HepG2 (cell line): ENCODE measurements around the gene STAG3. TPM values are rescaled to one million over a fixed set of nuclear protein-coding genes. Genes with fewer than 3 reads are reported as not detected.
A peak's percentile ranks its signal among the peaks of the same experiment; 100 is the strongest.

ENCODE experiments used
- AGO2 ChIP-seq: fragments of 200-400 bp; formaldehyde crosslinking; optimal IDR thresholded peaks from 2 replicates; pipeline ENCODE3; 2017; ENCODE audit warnings: mild to moderate bottlenecking, low read depth, low read length, moderate library complexity
- AHR ChIP-seq: IDR thresholded peaks from 2 replicates; pipeline ENCODE4 v1.6.1; 2018; ENCODE audit warnings: missing genetic modification reagents, missing compliant biosample characterization
- BCL6 ChIP-seq: IDR thresholded peaks from 2 replicates; pipeline ENCODE4 v1.6.1; 2016; ENCODE audit warnings: missing genetic modification reagents, missing compliant biosample characterization
- GTF3A ChIP-seq: sonication (generic); formaldehyde crosslinking; conservative IDR thresholded peaks from 2 replicates; pipeline ENCODE4 v1.4.0; 2020; ENCODE audit warnings: mild to moderate bottlenecking, missing genetic modification reagents
- GZF1 ChIP-seq: sonication (generic); formaldehyde crosslinking; IDR thresholded peaks from 2 replicates; pipeline ENCODE4 v1.5.1; 2020; ENCODE audit warnings: mild to moderate bottlenecking, missing genetic modification reagents
- HOXA3 ChIP-seq: sonication (generic); formaldehyde crosslinking; IDR thresholded peaks from 2 replicates; pipeline ENCODE4 v1.5.0; 2020; ENCODE audit warnings: missing genetic modification reagents
- NONO ChIP-seq, 2 experiments: fragments of 450-650 bp in 1 of 2; sonication (generic) in 1 of 2; formaldehyde crosslinking in 1 of 2; IDR thresholded peaks in 1 of 2; conservative IDR thresholded peaks in 1 of 2; 2 replicates each; pipeline versions ENCODE4 v1.6.1 to v1.8.0; 2017 to 2022; ENCODE audit warnings: mild to moderate bottlenecking in 1 of 2, missing genetic modification reagents in 1 of 2, moderate library complexity in 1 of 2
- PHF5A ChIP-seq: IDR thresholded peaks from one replicate; pipeline ENCODE4 v1.6.1; 2018; ENCODE audit warnings: low read depth, missing genetic modification reagents; ENCODE audit not compliant: unreplicated experiment
- POLR2AphosphoS5 ChIP-seq: IDR thresholded peaks from 2 replicates; pipeline ENCODE4 v1.6.1; 2012; ENCODE audit warnings: low read depth, low read length
- TAF15 ChIP-seq: fragments of 200-400 bp; formaldehyde crosslinking; IDR thresholded peaks from one replicate; pipeline ENCODE4 v1.6.1; 2018; ENCODE audit warnings: mild to moderate bottlenecking, low read depth, low read length; ENCODE audit not compliant: poor library complexity, severe bottlenecking
- TEAD3 ChIP-seq: optimal IDR thresholded peaks from 2 replicates; pipeline ENCODE3; 2016; ENCODE audit warnings: borderline replicate concordance
- YY1 ChIP-seq: IDR thresholded peaks from 2 replicates; pipeline ENCODE4 v1.6.1; 2011; ENCODE audit warnings: low read length, low read depth, moderate library complexity, mild to moderate bottlenecking; ENCODE audit not compliant: insufficient read depth, insufficient replicate concordance
- ZBTB44 ChIP-seq: sonication (generic); formaldehyde crosslinking; IDR thresholded peaks from 2 replicates; pipeline ENCODE4 v1.4.0; 2020; ENCODE audit warnings: missing genetic modification reagents
- ZFP82 ChIP-seq: sonication (generic); formaldehyde crosslinking; IDR thresholded peaks from 2 replicates; pipeline ENCODE4 v1.5.1; 2020; ENCODE audit warnings: mild to moderate bottlenecking, missing genetic modification reagents, borderline replicate concordance
- ZNF343 ChIP-seq: sonication (generic); formaldehyde crosslinking; IDR thresholded peaks from 2 replicates; pipeline ENCODE4 v1.4.0; 2020; ENCODE audit warnings: mild to moderate bottlenecking, missing genetic modification reagents
- ZNF430 ChIP-seq: sonication (generic); formaldehyde crosslinking; IDR thresholded peaks from 2 replicates; pipeline ENCODE4 v1.9.0; 2021; ENCODE audit warnings: mild to moderate bottlenecking, missing genetic modification reagents
- polyA plus RNA-seq, 8 experiments: library from polyadenylated mRNA; depleted of rRNA in 3 of 8; stranded (reverse) in 7 of 8; unstranded in 1 of 8; fragments of >200 nt; fragmentation: Illumina TruSeq in 4 of 8; extraction: Trizol in 4 of 8; gene quantifications; 2 replicates each; pipeline versions ENCODE4 v1.2.1 to v1.2.3, GENCODE V29; 2011 to 2016; ENCODE audit warnings: low read depth in 4 of 8, missing spikeins in 1 of 8, mixed read lengths in 1 of 8; ENCODE audit not compliant: insufficient read depth in 1 of 8
- total RNA-seq, 5 experiments: library from RNA; depleted of rRNA; stranded (reverse); fragments of >200 nt; fragmentation: Illumina TruSeq; extraction: Trizol; gene quantifications; 2 replicates each; pipeline ENCODE4 v1.2.3, GENCODE V29; 2016; ENCODE audit warnings: low read depth in 1 of 5
- TF ChIP-seq, protein P1 (sequence below), 2 experiments: sonication (generic) in 1 of 2; formaldehyde crosslinking in 1 of 2; IDR thresholded peaks; 2 replicates each; pipeline versions ENCODE4 v1.6.1 to v1.9.0; 2014 to 2022; ENCODE audit warnings: antibody characterized with exemption in 1 of 2, borderline replicate concordance in 1 of 2, inconsistent platforms in 1 of 2, low read depth in 1 of 2, missing genetic modification reagents in 1 of 2
- TF ChIP-seq, protein P2 (sequence below): sonication (generic); formaldehyde crosslinking; IDR thresholded peaks from 2 replicates; pipeline ENCODE4 v1.9.0; 2021; ENCODE audit warnings: missing genetic modification reagents, mild to moderate bottlenecking, borderline replicate concordance

Gene STAG3
- total and polyA plus RNA-seq, 2 of the 13 experiments (the other 11 are each of a cell fraction or from before 2014, with no cell fraction given), result 0.09 to 0.33 TPM

GRCh38 chr7:100148559-100149328 lies 29.0 kb upstream of the STAG3 start, which contains the start of gene LAMTOR4 (continued):
- TF ChIP-seq, protein P1, sequence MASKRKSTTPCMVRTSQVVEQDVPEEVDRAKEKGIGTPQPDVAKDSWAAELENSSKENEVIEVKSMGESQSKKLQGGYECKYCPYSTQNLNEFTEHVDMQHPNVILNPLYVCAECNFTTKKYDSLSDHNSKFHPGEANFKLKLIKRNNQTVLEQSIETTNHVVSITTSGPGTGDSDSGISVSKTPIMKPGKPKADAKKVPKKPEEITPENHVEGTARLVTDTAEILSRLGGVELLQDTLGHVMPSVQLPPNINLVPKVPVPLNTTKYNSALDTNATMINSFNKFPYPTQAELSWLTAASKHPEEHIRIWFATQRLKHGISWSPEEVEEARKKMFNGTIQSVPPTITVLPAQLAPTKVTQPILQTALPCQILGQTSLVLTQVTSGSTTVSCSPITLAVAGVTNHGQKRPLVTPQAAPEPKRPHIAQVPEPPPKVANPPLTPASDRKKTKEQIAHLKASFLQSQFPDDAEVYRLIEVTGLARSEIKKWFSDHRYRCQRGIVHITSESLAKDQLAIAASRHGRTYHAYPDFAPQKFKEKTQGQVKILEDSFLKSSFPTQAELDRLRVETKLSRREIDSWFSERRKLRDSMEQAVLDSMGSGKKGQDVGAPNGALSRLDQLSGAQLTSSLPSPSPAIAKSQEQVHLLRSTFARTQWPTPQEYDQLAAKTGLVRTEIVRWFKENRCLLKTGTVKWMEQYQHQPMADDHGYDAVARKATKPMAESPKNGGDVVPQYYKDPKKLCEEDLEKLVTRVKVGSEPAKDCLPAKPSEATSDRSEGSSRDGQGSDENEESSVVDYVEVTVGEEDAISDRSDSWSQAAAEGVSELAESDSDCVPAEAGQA (IDR thresholded peaks at IDR 0.05; ENCODE audit: low read depth), result 0 out of 2 replicates have a peak, but pooled peaks have one; percentile 34
- TF ChIP-seq, protein P1 (CRISPR knock-in tag; IDR thresholded peaks at IDR 0.05; ENCODE audit: borderline replicate concordance), result no peak
- TF ChIP-seq, protein P2, sequence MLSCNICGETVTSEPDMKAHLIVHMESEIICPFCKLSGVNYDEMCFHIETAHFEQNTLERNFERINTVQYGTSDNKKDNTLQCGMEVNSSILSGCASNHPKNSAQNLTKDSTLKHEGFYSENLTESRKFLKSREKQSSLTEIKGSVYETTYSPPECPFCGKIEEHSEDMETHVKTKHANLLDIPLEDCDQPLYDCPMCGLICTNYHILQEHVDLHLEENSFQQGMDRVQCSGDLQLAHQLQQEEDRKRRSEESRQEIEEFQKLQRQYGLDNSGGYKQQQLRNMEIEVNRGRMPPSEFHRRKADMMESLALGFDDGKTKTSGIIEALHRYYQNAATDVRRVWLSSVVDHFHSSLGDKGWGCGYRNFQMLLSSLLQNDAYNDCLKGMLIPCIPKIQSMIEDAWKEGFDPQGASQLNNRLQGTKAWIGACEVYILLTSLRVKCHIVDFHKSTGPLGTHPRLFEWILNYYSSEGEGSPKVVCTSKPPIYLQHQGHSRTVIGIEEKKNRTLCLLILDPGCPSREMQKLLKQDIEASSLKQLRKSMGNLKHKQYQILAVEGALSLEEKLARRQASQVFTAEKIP (CRISPR knock-in tag), result no peak
- TF ChIP-seq NONO (IDR thresholded peaks at IDR 0.05) (no peak), NONO (CRISPR knock-in tag; conservative IDR thresholded peaks at IDR 0.05) (peak; percentile 32), ZNF430 (CRISPR knock-in tag) (peak; percentile 74; the same call in 1 of the 2 replicates), ZNF343 (CRISPR knock-in tag) (no peak), TAF15 (no peak), GTF3A (CRISPR knock-in tag) (no peak), HOXA3 (CRISPR knock-in tag) (peak; percentile 58; the same call in 1 of the 2 replicates), TEAD3 (CRISPR knock-in tag) (peak; percentile 15), YY1 (peak; percentile 5), GZF1 (0 out of 2 replicates have a peak, but pooled peaks have one; percentile 76), BCL6 (CRISPR knock-in tag) (peak; percentile 26), ZBTB44 (0 out of 2 replicates have a peak, but pooled peaks have one; percentile 9), AGO2 (peak; percentile 65), AHR (0 out of 2 replicates have a peak, but pooled peaks have one; percentile 20), PHF5A (no peak), ZFP82 (CRISPR knock-in tag) (no peak), POLR2AphosphoS5 (peak; percentile 83)
